Coronary artery (tissue), 2 donors: ENCODE measurements around the gene GNLY.

Experiments
- DNase-seq: peaks from one replicate; pipeline ENCODE4 v3.0.0-alpha.2; 2017; ENCODE audit warnings: low spot score
- H3K27ac ChIP-seq, 2 donors: fragments of 200-600 bp; sonication (generic); one replicate each; pipeline ENCODE4 v1.5.1; 2016 to 2019
- H3K4me3 ChIP-seq: fragments of 200-600 bp; sonication (generic); 2 replicates; pipeline ENCODE4 v1.5.1; 2016; ENCODE audit warnings: mild to moderate bottlenecking, moderate library complexity
- CTCF ChIP-seq: fragments of 200-600 bp; sonication (generic); IDR thresholded peaks from one replicate; pipeline ENCODE4 v1.5.1; 2019; ENCODE audit warnings: antibody characterized with exemption

Gene GNLY

GRCh38 chr2:85694052-85695025 lies at the start of gene GNLY:
Gene GNLY, plus strand, starts transcription at chr2:85694358. Its CDS starts 61 bp downstream, at chr2:85694419.
- no peak for DNase-seq
- Histone ChIP-seq H3K4me3 (no peak within 1 kb of the TSS), H3K27ac (no peak within 1 kb of the TSS)
- TF ChIP-seq CTCF = no peak

- no peak for DNase-seq
- no peak for TF ChIP-seq CTCF
- no peak overlapping the region for H3K4me3 ChIP-seq
- no peak overlapping the region for H3K27ac ChIP-seq
Measured at GRCh38 chr2:85644909-85645308, 49.2 kb upstream of the GNLY start.

GRCh38 chr2:85646166-85646565 lies 48.0 kb upstream of the GNLY start:
- H3K4me3 ChIP-seq = no peak overlapping the region
- no peak for DNase-seq

GRCh38 chr2:85647823-85648526 lies 46.2 kb upstream of the GNLY start:
- no peak overlapping the region for H3K4me3 ChIP-seq
- H3K27ac ChIP-seq = peak overlapping the region in 1 of 2 donors; percentile 68
- DNase-seq = no peak
- no peak for TF ChIP-seq CTCF

More at GRCh38 chr2:85646166-85646565, 48.0 kb upstream of the GNLY start:
- TF ChIP-seq CTCF = no peak
- H3K27ac ChIP-seq = no peak overlapping the region

- Histone ChIP-seq H3K27ac (peak overlapping the region in 1 of 2 donors; percentile 68), H3K4me3 (no peak overlapping the region)
- DNase-seq = no peak
- no peak for TF ChIP-seq CTCF
Measured at GRCh38 chr2:85648619-85649018, 45.5 kb upstream of the GNLY start.

GRCh38 chr2:85649201-85650190 lies 44.7 kb upstream of the GNLY start:
- DNase-seq = no peak
- no peak for TF ChIP-seq CTCF
- Histone ChIP-seq H3K4me3 (no peak overlapping the region), H3K27ac (peak overlapping the region; percentile 47 to 68)
